ENCODE measurements around the gene RBM39. TPM values are rescaled to one million over a fixed set of nuclear protein-coding genes. Genes with fewer than 3 reads are reported as not detected.
"Not testable (repeated sequence)": the region's sequence is repeated elsewhere in the genome, so short reads cannot be mapped to it uniquely, and the experiment has no call there.

Gene RBM39
- total RNA-seq, 2 donors from 2014 or later: 232 to 413 TPM

DNA sequence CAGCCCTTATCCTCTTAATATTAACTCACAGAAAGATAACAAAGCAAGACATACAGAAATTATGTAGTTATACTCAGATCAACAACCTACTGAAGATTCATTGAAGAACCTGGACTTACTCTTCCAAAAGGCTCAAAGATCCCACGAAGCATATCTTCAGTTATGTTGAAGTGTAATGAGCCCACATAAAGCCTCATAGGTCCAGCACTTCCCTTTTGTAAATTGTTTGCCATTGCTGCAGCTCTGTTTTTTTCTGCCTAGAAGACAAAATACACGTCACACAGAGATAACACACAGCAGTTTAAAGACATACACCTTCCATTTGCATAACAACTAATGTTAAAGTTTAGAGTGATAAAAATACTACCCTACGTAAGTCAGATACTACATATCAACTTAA, 20.4 kb downstream of the RBM39 start:
- no peak for ATAC-seq (ENCODE audit: insufficient number of reproducible peaks, low FRiP score, low read depth)
- H3K36me3 ChIP-seq: peaks cover 88% of the 10 kb centered on the region
- no peak overlapping the region for H3K4me3 ChIP-seq
- no peaks in the 10 kb centered on the region for H3K27me3 ChIP-seq (replicated peaks; ENCODE audit: insufficient read depth)
- no peak for TF ChIP-seq CTCF (IDR thresholded peaks at IDR 0.05)
- no peaks in the 10 kb centered on the region for H3K9me3 ChIP-seq
- no peak overlapping the region for H3K27ac ChIP-seq
- peaks cover 0 to 15% of the 10 kb centered on the region in 2 donors for H3K4me1 ChIP-seq (ENCODE audit: control insufficient read depth in 1 of 2, low read depth in 2 of 2)
- no peak for DNase-seq (ENCODE audit: low spot score)

DNA sequence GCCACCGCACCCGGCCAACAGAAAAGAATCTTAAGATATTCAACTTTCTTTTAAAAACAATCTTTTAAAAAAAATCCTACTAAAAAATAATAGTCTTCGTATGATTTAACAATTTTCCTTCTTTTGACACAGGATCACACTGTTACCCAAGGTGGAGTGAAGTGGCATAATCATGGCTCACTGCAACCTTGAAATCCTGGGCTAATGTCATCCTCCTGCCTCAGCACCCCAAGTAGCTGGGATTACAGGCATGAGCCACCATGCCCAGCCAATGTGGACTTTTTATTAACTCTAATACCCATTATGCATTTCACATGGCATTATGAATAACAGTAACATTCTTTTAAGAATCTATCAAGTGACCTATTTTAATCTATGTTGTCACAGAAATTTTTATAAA, 20.8 kb downstream of the RBM39 start:
- Histone ChIP-seq H3K27me3 (replicated peaks; ENCODE audit: insufficient read depth) (no peaks in the 10 kb centered on the region), H3K27ac (no peak overlapping the region), H3K4me3 (no peak overlapping the region), H3K9me3 (no peaks in the 10 kb centered on the region), H3K4me1 (ENCODE audit: control insufficient read depth in 1 of 2, low read depth in 2 of 2) (peaks cover 0 to 15% of the 10 kb centered on the region in 2 donors), H3K36me3 (peaks cover 88% of the 10 kb centered on the region)
- no peak for TF ChIP-seq CTCF (IDR thresholded peaks at IDR 0.05)
- no peak for DNase-seq (ENCODE audit: low spot score)
- ATAC-seq (ENCODE audit: insufficient number of reproducible peaks, low FRiP score, low read depth): no peak

DNA sequence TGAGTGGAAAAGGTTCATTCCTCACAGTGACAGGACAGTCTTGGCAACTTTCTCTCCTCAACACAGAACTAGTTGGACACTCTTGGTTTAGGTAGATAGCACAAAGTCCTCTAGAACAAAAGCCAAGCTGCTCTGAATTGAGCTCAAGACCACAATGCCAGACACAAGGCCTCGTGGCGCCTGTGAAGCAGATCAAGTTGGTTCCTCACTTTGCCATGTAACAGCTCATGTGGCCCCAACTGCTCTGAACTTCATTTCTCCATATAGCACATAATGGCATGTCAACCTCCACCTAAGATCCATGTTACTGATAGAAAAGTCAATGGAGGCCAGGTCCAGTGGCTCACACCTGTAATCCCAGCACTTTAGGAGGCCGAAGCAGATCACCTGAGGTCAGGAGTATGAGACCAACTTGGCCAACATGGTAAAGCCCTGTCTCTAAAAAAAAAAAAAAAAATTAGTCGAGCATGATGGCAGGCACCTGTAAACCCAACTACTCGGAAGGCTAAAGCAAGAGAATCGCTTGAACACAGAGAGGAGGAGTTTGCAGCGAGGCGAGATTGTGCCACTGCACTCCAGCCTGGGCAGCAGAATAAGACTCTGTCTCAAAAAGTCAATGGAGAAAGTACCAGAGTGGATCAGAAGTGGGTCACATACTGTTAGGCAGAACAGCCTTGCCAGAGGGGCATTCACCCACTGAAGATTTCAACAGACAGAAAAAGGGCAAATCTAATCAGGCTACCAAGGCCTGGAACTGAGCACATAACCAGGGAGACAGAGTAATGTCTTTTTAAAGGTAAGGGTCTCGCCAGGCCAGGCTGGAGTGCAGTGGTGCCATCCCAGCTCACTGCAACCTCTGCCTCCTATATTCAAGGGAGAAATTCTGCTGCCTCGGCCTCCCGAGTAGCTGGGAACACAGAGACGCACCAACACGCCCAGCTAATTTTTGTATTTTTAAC, 21.6 kb downstream of the RBM39 start:
- no peaks in the 10 kb centered on the region for H3K27me3 ChIP-seq (replicated peaks; ENCODE audit: insufficient read depth)
- TF ChIP-seq CTCF (IDR thresholded peaks at IDR 0.05): no peak
- DNase-seq (ENCODE audit: low spot score): no peak
- H3K4me3 ChIP-seq: no peak overlapping the region
- H3K4me1 ChIP-seq (ENCODE audit: control insufficient read depth in 1 of 2, low read depth in 2 of 2): peaks cover 0 to 15% of the 10 kb centered on the region in 2 donors
- H3K27ac ChIP-seq: no peak overlapping the region
- H3K9me3 ChIP-seq: no peaks in the 10 kb centered on the region
- ATAC-seq (ENCODE audit: insufficient number of reproducible peaks, low FRiP score, low read depth): no peak
- H3K36me3 ChIP-seq: peaks cover 87% of the 10 kb centered on the region

DNA sequence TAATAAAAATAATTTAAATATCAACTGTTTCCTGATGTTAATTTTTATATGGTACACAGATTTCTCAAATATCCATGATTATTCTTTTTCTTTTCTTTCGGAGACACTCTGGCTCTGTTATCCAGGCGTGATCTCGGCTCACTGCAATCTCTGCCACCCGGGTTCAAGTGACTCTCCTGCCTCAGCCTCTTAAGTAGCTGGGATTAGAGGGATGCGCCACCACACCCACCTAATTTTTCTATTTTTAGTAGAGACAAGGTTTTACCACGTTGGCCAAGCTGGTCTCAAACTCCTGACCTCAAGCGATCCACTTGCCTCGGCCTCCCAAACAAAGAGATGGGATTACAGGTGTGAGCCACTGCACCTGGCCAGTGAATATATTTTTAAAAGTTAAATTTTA, 22.3 kb downstream of the RBM39 start:
- Histone ChIP-seq H3K27ac (no peak overlapping the region), H3K36me3 (peaks cover 88% of the 10 kb centered on the region), H3K9me3 (no peaks in the 10 kb centered on the region), H3K27me3 (replicated peaks; ENCODE audit: insufficient read depth) (no peaks in the 10 kb centered on the region), H3K4me3 (no peak overlapping the region), H3K4me1 (ENCODE audit: control insufficient read depth in 1 of 2, low read depth in 2 of 2) (peaks cover 0 to 15% of the 10 kb centered on the region in 2 donors)
- TF ChIP-seq CTCF (IDR thresholded peaks at IDR 0.05): no peak
- DNase-seq (ENCODE audit: low spot score): no peak
- ATAC-seq (ENCODE audit: insufficient number of reproducible peaks, low FRiP score, low read depth): no peak

GRCh38 chr20:35718972-35719635, 23.0 kb downstream of the RBM39 start:
- Histone ChIP-seq H3K9me3 (no peaks in the 10 kb centered on the region), H3K4me1 (ENCODE audit: control insufficient read depth in 1 of 2, low read depth in 2 of 2) (peaks cover 0 to 15% of the 10 kb centered on the region in 2 donors), H3K27me3 (replicated peaks; ENCODE audit: insufficient read depth) (no peaks in the 10 kb centered on the region), H3K27ac (no peak overlapping the region), H3K4me3 (no peak overlapping the region), H3K36me3 (peaks cover 86% of the 10 kb centered on the region)
- TF ChIP-seq CTCF (IDR thresholded peaks at IDR 0.05): no peak
- no peak for ATAC-seq (ENCODE audit: insufficient number of reproducible peaks, low FRiP score, low read depth)
- no peak for DNase-seq (ENCODE audit: low spot score)

- Histone ChIP-seq H3K4me1 (ENCODE audit: control insufficient read depth in 1 of 2, low read depth in 2 of 2) (peaks cover 0 to 14% of the 10 kb centered on the region in 2 donors), H3K36me3 (peaks cover 84% of the 10 kb centered on the region)
- not testable (repeated sequence) for H3K27me3 ChIP-seq (replicated peaks; ENCODE audit: insufficient read depth); DNase-seq (ENCODE audit: low spot score); H3K4me3 ChIP-seq; ATAC-seq (ENCODE audit: insufficient number of reproducible peaks, low FRiP score, low read depth); H3K27ac ChIP-seq; H3K9me3 ChIP-seq
These were observed 23.7 kb downstream of the RBM39 start for GRCh38 chr20:35718321-35718720.

All from thoracic aorta (tissue), 2 donors.